Mucosa of descending colon (tissue), 3 donors: ENCODE measurements around the gene TIAL1. TPM values are rescaled to one million over a fixed set of nuclear protein-coding genes. Genes with fewer than 3 reads are reported as not detected.

ENCODE experiments used
- ATAC-seq: fragments of 200-7000 bp; cut with Tn5 transposase; one replicate; pipeline ENCODE4 v1.9.1; 2020; ENCODE audit warnings: mild to moderate bottlenecking, moderate library complexity
- DNase-seq, 3 donors: peaks; one replicate each; pipeline ENCODE4 v3.0.0-alpha.2; 2020
- H3K36me3 ChIP-seq: fragments of 200-600 bp; one replicate; pipeline ENCODE4 v1.8.0; 2021; ENCODE audit warnings: low read depth, mild to moderate bottlenecking
- H3K4me1 ChIP-seq: fragments of 200-600 bp; one replicate; pipeline ENCODE4 v1.8.0; 2021; ENCODE audit warnings: low read depth, mild to moderate bottlenecking
- H3K4me3 ChIP-seq: fragments of 200-600 bp; one replicate; pipeline ENCODE4 v1.8.0; 2021; ENCODE audit warnings: mild to moderate bottlenecking
- H3K9me3 ChIP-seq: fragments of 200-600 bp; one replicate; pipeline ENCODE4 v1.8.0; 2021; ENCODE audit warnings: mild to moderate bottlenecking
- CTCF ChIP-seq: fragments of 200-600 bp; IDR thresholded peaks from one replicate; pipeline ENCODE4 v1.8.0; 2022; ENCODE audit warnings: antibody characterized with exemption, mild to moderate bottlenecking
- intact Hi-C, 2 donors: fragments of 100-400 bp; cut with DNase I in 1 of 2; cut with micrococcal nuclease in 1 of 2; formaldehyde crosslinking; loops; one replicate each; pipeline versions ENCODE4 v1.11.0 to v1.11.1; 2022; cut with DNase I, micrococcal nuclease
- total RNA-seq, 3 donors: library from RNA; stranded (reverse); fragmentation: NEBNext Ultra II Directional in 2 of 3; extraction: Animal tissue kit (Norgen Biotek cat#: 25700) in 2 of 3; gene quantifications; one replicate each; pipeline versions ENCODE4 v1.2.1 to v1.2.4, GENCODE V29; 2021 to 2023
- donor health status: DM: no; HTN: no; CAD: no; lungs with moderate emphysema.
- donor health status: DM: no; HTN: no; CAD: no.
- donor health status: DM: no; HTN: yes; CAD: no.

The TIAL1 gene
- total RNA-seq, 3 donors from 2014 or later = 85.6 to 122 (median 101) TPM

- intact Hi-C loops = no loop called here
- no peak for TF ChIP-seq CTCF
- ATAC-seq (peak; percentile 48), DNase-seq (peak; percentile 55 to 73 (median 70))
- H3K36me3 ChIP-seq = no peaks in the 10 kb centered on the region
- H3K4me1 ChIP-seq = peaks cover 45% of the 10 kb centered on the region
- H3K9me3 ChIP-seq = peaks cover 3% of the 10 kb centered on the region
- H3K4me3 ChIP-seq = peak overlapping the region; percentile 76
These were observed 868 bp downstream of the TIAL1 start for GRCh38 chr10:119595676-119596515.

- Histone ChIP-seq H3K36me3 (no peaks in the 10 kb centered on the region), H3K4me1 (peaks cover 45% of the 10 kb centered on the region), H3K9me3 (peaks cover 3% of the 10 kb centered on the region), H3K4me3 (peak overlapping the region; percentile 76)
- TF ChIP-seq CTCF = no peak
- intact Hi-C loops = no loop called here
- DNase-seq (peak in 1 of 3 donors; percentile 6), ATAC-seq (no peak)
These were observed 1.6 kb downstream of the TIAL1 start for GRCh38 chr10:119595134-119595675.

- ATAC-seq = no peak
- Histone ChIP-seq H3K36me3 (no peaks in the 10 kb centered on the region), H3K4me3 (no peak overlapping the region), H3K9me3 (no peaks in the 10 kb centered on the region), H3K4me1 (peaks cover 16% of the 10 kb centered on the region)
- DNase-seq = no peak
- intact Hi-C loops = no loop called here
- TF ChIP-seq CTCF = no peak
These were observed 8.7 kb downstream of the TIAL1 start for GRCh38 chr10:119588071-119588470.

GRCh38 chr10:119578355-119578754, 18.4 kb downstream of the TIAL1 start:
- DNase-seq = no peak
- Histone ChIP-seq H3K4me3 (no peak overlapping the region), H3K4me1 (no peaks in the 10 kb centered on the region), H3K9me3 (no peaks in the 10 kb centered on the region), H3K36me3 (peaks cover 12% of the 10 kb centered on the region)
- intact Hi-C loops = no loop called here
- no peak for ATAC-seq
- TF ChIP-seq CTCF = no peak

GRCh38 chr10:119575991-119576390, 20.8 kb downstream of the TIAL1 start:
- Histone ChIP-seq H3K36me3 (peaks cover 12% of the 10 kb centered on the region), H3K4me3 (no peak overlapping the region), H3K4me1 (no peaks in the 10 kb centered on the region), H3K9me3 (no peaks in the 10 kb centered on the region)
- ATAC-seq = no peak
- intact Hi-C loops = no loop called here
- no peak for TF ChIP-seq CTCF
- no peak for DNase-seq
